ENCODE data around the gene MEMO1. TPM values are rescaled to one million over a fixed set of nuclear protein-coding genes. Genes with fewer than 3 reads are reported as not detected.

The MEMO1 gene
- polyA plus RNA-seq, 1 experiment: 64.5 TPM

- Histone ChIP-seq H3K4me3 (ENCODE audit: low read depth, low read length) (no peak overlapping the region), H3K27ac (ENCODE audit: low read depth, low read length) (no peak overlapping the region), H3K27me3 (ENCODE audit: control insufficient read depth, insufficient read depth, low read length) (no peaks in the 10 kb centered on the region), H3K9me3 (ENCODE audit: control insufficient read depth, insufficient read depth, low read length) (no peaks in the 10 kb centered on the region)
- DNase-seq (ENCODE audit: low read depth, low spot score): no peak
- ChIA-PET CTCF (interaction anchor here (0.6 kb wide), 1 partner anchor 310 kb away, joined by 3 read pairs; no protein-coding TSS in a partner anchor), POLR2A (no interaction called here)
- TF ChIP-seq CTCF (IDR thresholded peaks at IDR 0.05; ENCODE audit: low read depth, low read length): no peak
These were observed 5.3 kb downstream of the MEMO1 start for GRCh38 chr2:32005371-32005976.

GRCh38 chr2:32003791-32004190 lies 7.0 kb downstream of the MEMO1 start:
- POLR2A ChIA-PET: interaction anchor here (0.6 kb wide), 1 partner anchor 73 kb away, joined by 5 read pairs; no protein-coding TSS in a partner anchor
- H3K27ac ChIP-seq (ENCODE audit: low read depth, low read length): no peak overlapping the region
- no peaks in the 10 kb centered on the region for H3K27me3 ChIP-seq (ENCODE audit: control insufficient read depth, insufficient read depth, low read length)
- no peak for DNase-seq (ENCODE audit: low read depth, low spot score)
- H3K9me3 ChIP-seq (ENCODE audit: control insufficient read depth, insufficient read depth, low read length): no peaks in the 10 kb centered on the region
- CTCF ChIA-PET: interaction anchor here (0.7 kb wide), 1 partner anchor 325 kb away, joined by 3 read pairs; no protein-coding TSS in a partner anchor
- no peak for TF ChIP-seq CTCF (IDR thresholded peaks at IDR 0.05; ENCODE audit: low read depth, low read length)
- H3K4me3 ChIP-seq (ENCODE audit: low read depth, low read length): no peak overlapping the region

- POLR2A ChIA-PET: no interaction called here
- H3K27ac ChIP-seq (ENCODE audit: low read depth, low read length): no peak overlapping the region
- no peak for DNase-seq (ENCODE audit: low read depth, low spot score)
- no peaks in the 10 kb centered on the region for H3K9me3 ChIP-seq (ENCODE audit: control insufficient read depth, insufficient read depth, low read length)
- CTCF ChIA-PET: no interaction called here
- no peak for TF ChIP-seq CTCF (IDR thresholded peaks at IDR 0.05; ENCODE audit: low read depth, low read length)
- H3K27me3 ChIP-seq (ENCODE audit: control insufficient read depth, insufficient read depth, low read length): no peaks in the 10 kb centered on the region
- no peak overlapping the region for H3K4me3 ChIP-seq (ENCODE audit: low read depth, low read length)
These were observed 8.4 kb downstream of the MEMO1 start for GRCh38 chr2:32002406-32002805.

GRCh38 chr2:31999438-31999837 lies 11.4 kb downstream of the MEMO1 start:
- TF ChIP-seq CTCF (IDR thresholded peaks at IDR 0.05; ENCODE audit: low read depth, low read length): no peak
- Histone ChIP-seq H3K9me3 (ENCODE audit: control insufficient read depth, insufficient read depth, low read length) (no peaks in the 10 kb centered on the region), H3K4me3 (ENCODE audit: low read depth, low read length) (no peak overlapping the region), H3K27ac (ENCODE audit: low read depth, low read length) (no peak overlapping the region), H3K27me3 (ENCODE audit: control insufficient read depth, insufficient read depth, low read length) (no peaks in the 10 kb centered on the region)
- no peak for DNase-seq (ENCODE audit: low read depth, low spot score)
- POLR2A ChIA-PET: no interaction called here
- CTCF ChIA-PET: no interaction called here

- ChIA-PET POLR2A (interaction anchor here (0.6 kb wide), 1 partner anchor 334 kb away, joined by 4 read pairs; no protein-coding TSS in a partner anchor), CTCF (interaction anchor here (0.7 kb wide), 1 partner anchor 63 kb away, joined by 5 read pairs; no protein-coding TSS in a partner anchor)
- no peak overlapping the region for H3K27ac ChIP-seq (ENCODE audit: low read depth, low read length)
- no peak for TF ChIP-seq CTCF (IDR thresholded peaks at IDR 0.05; ENCODE audit: low read depth, low read length)
- H3K4me3 ChIP-seq (ENCODE audit: low read depth, low read length): no peak overlapping the region
- no peaks in the 10 kb centered on the region for H3K27me3 ChIP-seq (ENCODE audit: control insufficient read depth, insufficient read depth, low read length)
- H3K9me3 ChIP-seq (ENCODE audit: control insufficient read depth, insufficient read depth, low read length): no peaks in the 10 kb centered on the region
- no peak for DNase-seq (ENCODE audit: low read depth, low spot score)
These were observed 12.0 kb downstream of the MEMO1 start for GRCh38 chr2:31998731-31999383.
